Transverse colon (tissue), 3 donors: ENCODE data around the gene WNT4.

Experiments
- EP300 ChIP-seq: sonication (generic); formaldehyde crosslinking; IDR thresholded peaks from one replicate; pipeline ENCODE4 v1.6.1; 2017; ENCODE audit warnings: antibody characterized with exemption, low read depth
- POLR2A ChIP-seq: fragments of 450-650 bp; IDR thresholded peaks from one replicate; pipeline ENCODE4 v1.6.1; 2016; ENCODE audit warnings: antibody characterized with exemption, mild to moderate bottlenecking, moderate library complexity
- TF ChIP-seq, protein P1 (sequence below), 5 experiments: fragments of 200-600 bp in 3 of 5; fragments of 450-650 bp in 2 of 5; sonication (generic) in 3 of 5; IDR thresholded peaks; 1 replicate in 2 of 5; 2 replicates in 3 of 5; pipeline ENCODE4 v1.5.1; 2016 to 2017; ENCODE audit warnings: antibody characterized with exemption in 5 of 5, inconsistent platforms in 3 of 5, mild to moderate bottlenecking in 2 of 5, moderate library complexity in 1 of 5

DNA sequence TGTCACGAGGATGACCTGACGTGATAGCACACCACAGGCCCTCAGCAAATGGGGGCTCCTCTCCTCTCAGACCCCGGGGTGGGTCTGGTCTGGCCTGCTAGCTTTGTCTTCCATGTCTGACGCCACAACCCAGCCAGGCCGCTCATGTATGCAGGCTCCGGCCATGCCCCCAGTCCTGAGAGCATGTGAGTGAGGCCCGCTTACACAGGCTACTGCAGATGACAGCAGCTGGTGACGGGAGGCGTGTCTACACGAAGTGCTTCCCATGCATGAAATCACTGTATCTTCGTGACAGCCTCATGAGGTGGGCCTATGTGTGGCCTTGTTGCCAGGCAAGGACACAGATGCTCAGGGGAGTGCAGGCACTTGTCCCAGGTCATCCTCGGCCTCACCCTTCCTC is 16.4 kb downstream of the WNT4 start:
- TF ChIP-seq POLR2A (no peak), EP300 (no peak)
- TF ChIP-seq, protein P1, sequence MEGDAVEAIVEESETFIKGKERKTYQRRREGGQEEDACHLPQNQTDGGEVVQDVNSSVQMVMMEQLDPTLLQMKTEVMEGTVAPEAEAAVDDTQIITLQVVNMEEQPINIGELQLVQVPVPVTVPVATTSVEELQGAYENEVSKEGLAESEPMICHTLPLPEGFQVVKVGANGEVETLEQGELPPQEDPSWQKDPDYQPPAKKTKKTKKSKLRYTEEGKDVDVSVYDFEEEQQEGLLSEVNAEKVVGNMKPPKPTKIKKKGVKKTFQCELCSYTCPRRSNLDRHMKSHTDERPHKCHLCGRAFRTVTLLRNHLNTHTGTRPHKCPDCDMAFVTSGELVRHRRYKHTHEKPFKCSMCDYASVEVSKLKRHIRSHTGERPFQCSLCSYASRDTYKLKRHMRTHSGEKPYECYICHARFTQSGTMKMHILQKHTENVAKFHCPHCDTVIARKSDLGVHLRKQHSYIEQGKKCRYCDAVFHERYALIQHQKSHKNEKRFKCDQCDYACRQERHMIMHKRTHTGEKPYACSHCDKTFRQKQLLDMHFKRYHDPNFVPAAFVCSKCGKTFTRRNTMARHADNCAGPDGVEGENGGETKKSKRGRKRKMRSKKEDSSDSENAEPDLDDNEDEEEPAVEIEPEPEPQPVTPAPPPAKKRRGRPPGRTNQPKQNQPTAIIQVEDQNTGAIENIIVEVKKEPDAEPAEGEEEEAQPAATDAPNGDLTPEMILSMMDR (IDR thresholded peaks at IDR 0.05) = no peak
